HepG2 (cell line): ENCODE measurements around the gene AGXT. TPM values are rescaled to one million over a fixed set of nuclear protein-coding genes. Genes with fewer than 3 reads are reported as not detected.
A peak's percentile ranks its signal among the peaks of the same experiment; 100 is the strongest.

ENCODE experiments used
- CAMTA2 ChIP-seq: sonication (generic); formaldehyde crosslinking; IDR thresholded peaks from 2 replicates; pipeline ENCODE4 v1.4.0; 2020; ENCODE audit warnings: mild to moderate bottlenecking, missing genetic modification reagents, borderline replicate concordance
- CREM ChIP-seq, 2 experiments: sonication (generic) in 1 of 2; formaldehyde crosslinking in 1 of 2; IDR thresholded peaks; 2 replicates each; pipeline versions ENCODE4 v1.4.0 to v1.6.1; 2016 to 2020; ENCODE audit warnings: antibody characterized with exemption in 1 of 2, mild to moderate bottlenecking in 1 of 2, missing genetic modification reagents in 1 of 2
- ESRRA ChIP-seq: sonication (generic); formaldehyde crosslinking; IDR thresholded peaks from 2 replicates; pipeline ENCODE4 v1.5.1; 2020; ENCODE audit warnings: mild to moderate bottlenecking, low read depth, missing genetic modification reagents
- FOSL2 ChIP-seq: sonication (generic); formaldehyde crosslinking; IDR thresholded peaks from 2 replicates; pipeline ENCODE4 v1.4.0; 2020; ENCODE audit warnings: missing genetic modification reagents
- LRRFIP1 ChIP-seq: sonication (generic); formaldehyde crosslinking; conservative IDR thresholded peaks from 2 replicates; pipeline ENCODE4 v1.4.0; 2020; ENCODE audit warnings: missing genetic modification reagents
- MED13 ChIP-seq: sonication (generic); formaldehyde crosslinking; IDR thresholded peaks from 2 replicates; pipeline ENCODE4 v1.5.0; 2020; ENCODE audit warnings: missing genetic modification reagents
- MTF2 ChIP-seq: sonication (generic); formaldehyde crosslinking; IDR thresholded peaks from 2 replicates; pipeline ENCODE4 v1.5.0; 2020; ENCODE audit warnings: missing genetic modification reagents, borderline replicate concordance
- NCOA5 ChIP-seq: sonication (generic); formaldehyde crosslinking; IDR thresholded peaks from 2 replicates; pipeline ENCODE4 v1.4.0; 2020; ENCODE audit warnings: missing genetic modification reagents
- PATZ1 ChIP-seq: sonication (generic); formaldehyde crosslinking; IDR thresholded peaks from 2 replicates; pipeline ENCODE4 v1.4.0; 2020; ENCODE audit warnings: missing genetic modification reagents
- PAX8 ChIP-seq: sonication (generic); formaldehyde crosslinking; IDR thresholded peaks from 2 replicates; pipeline ENCODE4 v1.8.0; 2022; ENCODE audit warnings: mild to moderate bottlenecking, missing genetic modification reagents, borderline replicate concordance
- PPARG ChIP-seq: conservative IDR thresholded peaks from 2 replicates; pipeline ENCODE4 v1.6.1; 2016; ENCODE audit warnings: missing biosample characterization, missing genetic modification reagents
- RFX1 ChIP-seq: fragments of 450-650 bp; IDR thresholded peaks from 2 replicates; pipeline ENCODE4 v1.6.1; 2017
- SNRNP70 ChIP-seq: fragments of 200-400 bp; formaldehyde crosslinking; IDR thresholded peaks from 2 replicates; pipeline ENCODE4 v1.6.1; 2017; ENCODE audit warnings: mild to moderate bottlenecking, low read depth, low read length, moderate library complexity
- TP53 ChIP-seq: sonication (generic); formaldehyde crosslinking; conservative IDR thresholded peaks from 2 replicates; pipeline ENCODE4 v1.4.0; 2020; ENCODE audit warnings: missing genetic modification reagents
- ZFP41 ChIP-seq: sonication (generic); formaldehyde crosslinking; IDR thresholded peaks from 2 replicates; pipeline ENCODE4 v1.4.0; 2020; ENCODE audit warnings: mild to moderate bottlenecking, missing genetic modification reagents, borderline replicate concordance
- ZFYVE20 ChIP-seq: sonication (generic); formaldehyde crosslinking; IDR thresholded peaks from 2 replicates; pipeline ENCODE4 v1.8.0; 2023; ENCODE audit warnings: low read depth, mild to moderate bottlenecking, moderate library complexity, missing genetic modification reagents, borderline replicate concordance
- ZNF724P ChIP-seq: sonication (generic); formaldehyde crosslinking; IDR thresholded peaks from 2 replicates; pipeline ENCODE4 v1.8.0; 2022; ENCODE audit warnings: missing genetic modification reagents, borderline replicate concordance
- ZNF746 ChIP-seq: sonication (generic); formaldehyde crosslinking; IDR thresholded peaks from 2 replicates; pipeline ENCODE4 v1.8.0; 2022; ENCODE audit warnings: mild to moderate bottlenecking, missing genetic modification reagents
- ZSCAN25 ChIP-seq: sonication (generic); formaldehyde crosslinking; IDR thresholded peaks from 2 replicates; pipeline ENCODE4 v1.8.0; 2022; ENCODE audit warnings: mild to moderate bottlenecking, missing genetic modification reagents
- polyA plus RNA-seq, 8 experiments: library from polyadenylated mRNA; depleted of rRNA in 3 of 8; stranded (reverse) in 7 of 8; unstranded in 1 of 8; fragments of >200 nt; fragmentation: Illumina TruSeq in 4 of 8; extraction: Trizol in 4 of 8; gene quantifications; 2 replicates each; pipeline versions ENCODE4 v1.2.1 to v1.2.3, GENCODE V29; 2011 to 2016; ENCODE audit warnings: low read depth in 4 of 8, missing spikeins in 1 of 8, mixed read lengths in 1 of 8; ENCODE audit not compliant: insufficient read depth in 1 of 8
- total RNA-seq, 5 experiments: library from RNA; depleted of rRNA; stranded (reverse); fragments of >200 nt; fragmentation: Illumina TruSeq; extraction: Trizol; gene quantifications; 2 replicates each; pipeline ENCODE4 v1.2.3, GENCODE V29; 2016; ENCODE audit warnings: low read depth in 1 of 5
- TF ChIP-seq, protein P1 (sequence below): IDR thresholded peaks from 2 replicates; pipeline ENCODE4 v1.6.1; 2016; ENCODE audit warnings: missing genetic modification reagents, missing compliant biosample characterization
- TF ChIP-seq, protein P2 (sequence below): sonication (generic); formaldehyde crosslinking; IDR thresholded peaks from 2 replicates; pipeline ENCODE4 v1.8.0; 2022; ENCODE audit warnings: mild to moderate bottlenecking, missing genetic modification reagents, moderate library complexity
- TF ChIP-seq, protein P3 (sequence below): sonication (generic); formaldehyde crosslinking; conservative IDR thresholded peaks from 2 replicates; pipeline ENCODE4 v1.5.0; 2020; ENCODE audit warnings: missing genetic modification reagents

AGXT gene
- total and polyA plus RNA-seq, 2 of the 13 experiments (the other 11 are each of a cell fraction or from before 2014, with no cell fraction given), result 41.9 to 96.1 TPM

- peak; percentile 49 for TF ChIP-seq FOSL2 (CRISPR knock-in tag)
- TF ChIP-seq CREM (IDR thresholded peaks at IDR 0.05), result no peak
- no peak for TF ChIP-seq CREM (CRISPR knock-in tag; IDR thresholded peaks at IDR 0.05)
- no peak for TF ChIP-seq SNRNP70
- 0 out of 2 replicates have a peak, but pooled peaks have one; percentile 68 for TF ChIP-seq CAMTA2 (CRISPR knock-in tag)
- TF ChIP-seq MED13 (CRISPR knock-in tag), result no peak
- peak; percentile 78 for TF ChIP-seq ZSCAN25
- no peak for TF ChIP-seq ZFYVE20 (CRISPR knock-in tag)
- TF ChIP-seq, protein P1, sequence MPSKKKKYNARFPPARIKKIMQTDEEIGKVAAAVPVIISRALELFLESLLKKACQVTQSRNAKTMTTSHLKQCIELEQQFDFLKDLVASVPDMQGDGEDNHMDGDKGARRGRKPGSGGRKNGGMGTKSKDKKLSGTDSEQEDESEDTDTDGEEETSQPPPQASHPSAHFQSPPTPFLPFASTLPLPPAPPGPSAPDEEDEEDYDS, result no peak
- no peak; the same call in 1 of the 2 replicates for TF ChIP-seq MTF2 (CRISPR knock-in tag)
- TF ChIP-seq, protein P2, sequence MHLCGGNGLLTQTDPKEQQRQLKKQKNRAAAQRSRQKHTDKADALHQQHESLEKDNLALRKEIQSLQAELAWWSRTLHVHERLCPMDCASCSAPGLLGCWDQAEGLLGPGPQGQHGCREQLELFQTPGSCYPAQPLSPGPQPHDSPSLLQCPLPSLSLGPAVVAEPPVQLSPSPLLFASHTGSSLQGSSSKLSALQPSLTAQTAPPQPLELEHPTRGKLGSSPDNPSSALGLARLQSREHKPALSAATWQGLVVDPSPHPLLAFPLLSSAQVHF, result peak; percentile 78; the same call in 1 of the 2 replicates
- no peak; the same call in 1 of the 2 replicates for TF ChIP-seq ESRRA (CRISPR knock-in tag)
- no peak for TF ChIP-seq TP53 (CRISPR knock-in tag)
- peak; percentile 59; the same call in 1 of the 2 replicates for TF ChIP-seq PPARG (CRISPR knock-in tag)
- no peak for TF ChIP-seq ZFP41 (CRISPR knock-in tag)
- TF ChIP-seq, protein P3, sequence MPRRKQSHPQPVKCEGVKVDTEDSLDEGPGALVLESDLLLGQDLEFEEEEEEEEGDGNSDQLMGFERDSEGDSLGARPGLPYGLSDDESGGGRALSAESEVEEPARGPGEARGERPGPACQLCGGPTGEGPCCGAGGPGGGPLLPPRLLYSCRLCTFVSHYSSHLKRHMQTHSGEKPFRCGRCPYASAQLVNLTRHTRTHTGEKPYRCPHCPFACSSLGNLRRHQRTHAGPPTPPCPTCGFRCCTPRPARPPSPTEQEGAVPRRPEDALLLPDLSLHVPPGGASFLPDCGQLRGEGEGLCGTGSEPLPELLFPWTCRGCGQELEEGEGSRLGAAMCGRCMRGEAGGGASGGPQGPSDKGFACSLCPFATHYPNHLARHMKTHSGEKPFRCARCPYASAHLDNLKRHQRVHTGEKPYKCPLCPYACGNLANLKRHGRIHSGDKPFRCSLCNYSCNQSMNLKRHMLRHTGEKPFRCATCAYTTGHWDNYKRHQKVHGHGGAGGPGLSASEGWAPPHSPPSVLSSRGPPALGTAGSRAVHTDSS (CRISPR knock-in tag), result no peak
- TF ChIP-seq PAX8, result no peak
- no peak for TF ChIP-seq RFX1
- TF ChIP-seq ZNF746 (CRISPR knock-in tag), result 0 out of 2 replicates have a peak, but pooled peaks have one; percentile 45
- no peak for TF ChIP-seq LRRFIP1 (CRISPR knock-in tag)
- TF ChIP-seq PATZ1, result peak; percentile 80
- no peak for TF ChIP-seq NCOA5
- peak; percentile 56; the same call in 1 of the 2 replicates for TF ChIP-seq ZNF724P (CRISPR knock-in tag)
Measured at GRCh38 chr2:240896871-240897692, 28.5 kb downstream of the AGXT start (continued).
